ENCODE measurements around the gene FGF1. TPM values are rescaled to one million over a fixed set of nuclear protein-coding genes. Genes with fewer than 3 reads are reported as not detected.

The FGF1 gene
- total RNA-seq, 1 donor from 2014 or later: not detected

- Mint-ChIP-seq H3K36me3 (no peaks in the 10 kb centered on the region), H3K4me3 (no peak overlapping the region), H3K27me3 (ENCODE audit: insufficient read depth, low read depth) (peaks cover 8% of the 10 kb centered on the region), H3K9me3 (peaks cover 3% of the 10 kb centered on the region), H3K4me1 (peaks cover 26% of the 10 kb centered on the region), H3K27ac (no peak overlapping the region)
- Histone ChIP-seq H3K4me2 (no peak overlapping the region), H3K4me1 (peaks cover 15% of the 10 kb centered on the region), H2AFZ (replicated peaks) (no peak overlapping the region), H3K27me3 (no peaks in the 10 kb centered on the region), H4K20me1 (ENCODE audit: low read depth) (no peaks in the 10 kb centered on the region), H3K9me3 (ENCODE audit: low read depth) (no peaks in the 10 kb centered on the region), H3F3A (ENCODE audit: low read depth) (peaks cover 10% of the 10 kb centered on the region), H3K9ac (no peak overlapping the region), H3K79me2 (ENCODE audit: low read depth) (no peaks in the 10 kb centered on the region), H3K36me3 (no peaks in the 10 kb centered on the region), H3K27ac (no peak overlapping the region), H3K4me3 (no peak overlapping the region)
- DNase-seq (ENCODE audit: low spot score): no peak
- no peak for TF ChIP-seq EZH2phosphoT487 (IDR thresholded peaks at IDR 0.05)
- TF ChIP-seq EZH2 (IDR thresholded peaks at IDR 0.05): no peak
- TF ChIP-seq, protein P1, sequence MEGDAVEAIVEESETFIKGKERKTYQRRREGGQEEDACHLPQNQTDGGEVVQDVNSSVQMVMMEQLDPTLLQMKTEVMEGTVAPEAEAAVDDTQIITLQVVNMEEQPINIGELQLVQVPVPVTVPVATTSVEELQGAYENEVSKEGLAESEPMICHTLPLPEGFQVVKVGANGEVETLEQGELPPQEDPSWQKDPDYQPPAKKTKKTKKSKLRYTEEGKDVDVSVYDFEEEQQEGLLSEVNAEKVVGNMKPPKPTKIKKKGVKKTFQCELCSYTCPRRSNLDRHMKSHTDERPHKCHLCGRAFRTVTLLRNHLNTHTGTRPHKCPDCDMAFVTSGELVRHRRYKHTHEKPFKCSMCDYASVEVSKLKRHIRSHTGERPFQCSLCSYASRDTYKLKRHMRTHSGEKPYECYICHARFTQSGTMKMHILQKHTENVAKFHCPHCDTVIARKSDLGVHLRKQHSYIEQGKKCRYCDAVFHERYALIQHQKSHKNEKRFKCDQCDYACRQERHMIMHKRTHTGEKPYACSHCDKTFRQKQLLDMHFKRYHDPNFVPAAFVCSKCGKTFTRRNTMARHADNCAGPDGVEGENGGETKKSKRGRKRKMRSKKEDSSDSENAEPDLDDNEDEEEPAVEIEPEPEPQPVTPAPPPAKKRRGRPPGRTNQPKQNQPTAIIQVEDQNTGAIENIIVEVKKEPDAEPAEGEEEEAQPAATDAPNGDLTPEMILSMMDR (IDR thresholded peaks at IDR 0.05): no peak
Measured at GRCh38 chr5:142679744-142680143, 6.1 kb downstream of the FGF1 start.

DNA sequence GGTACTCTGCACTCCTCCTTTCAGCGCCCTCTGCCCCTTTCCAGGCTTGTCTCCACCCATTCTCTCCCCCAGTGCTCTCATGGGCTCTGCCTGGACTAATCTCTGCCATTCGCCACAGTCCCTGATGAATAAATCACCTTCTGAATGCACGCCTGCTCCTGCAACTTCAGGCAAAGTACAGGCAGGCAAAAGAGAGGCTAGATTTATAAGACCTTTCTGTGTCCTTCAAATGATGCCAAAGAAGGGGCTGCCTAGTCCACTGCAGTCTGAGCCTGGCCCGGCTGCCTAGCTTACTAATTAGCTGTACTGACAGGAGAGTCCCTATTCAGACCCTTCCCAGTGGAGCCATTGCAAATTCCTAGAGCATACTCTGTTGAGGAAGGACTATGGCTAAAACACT lies 7.4 kb downstream of the FGF1 start:
- Mint-ChIP-seq H3K4me1 (peaks cover 28% of the 10 kb centered on the region), H3K36me3 (no peaks in the 10 kb centered on the region), H3K27me3 (ENCODE audit: insufficient read depth, low read depth) (peaks cover 12% of the 10 kb centered on the region), H3K9me3 (peaks cover 3% of the 10 kb centered on the region), H3K27ac (no peak overlapping the region), H3K4me3 (no peak overlapping the region)
- peak overlapping the region; percentile 57 for H2AFZ ChIP-seq (replicated peaks)
- TF ChIP-seq EZH2phosphoT487 (IDR thresholded peaks at IDR 0.05): no peak
- TF ChIP-seq EZH2 (IDR thresholded peaks at IDR 0.05): no peak
- TF ChIP-seq, protein P1 (IDR thresholded peaks at IDR 0.05): no peak
- H3K79me2 ChIP-seq (ENCODE audit: low read depth): no peaks in the 10 kb centered on the region
- H3K27ac ChIP-seq: no peak overlapping the region
- no peaks in the 10 kb centered on the region for H4K20me1 ChIP-seq (ENCODE audit: low read depth)
- no peak overlapping the region for H3K4me2 ChIP-seq
- H3K4me3 ChIP-seq: no peak overlapping the region
- H3F3A ChIP-seq (ENCODE audit: low read depth): no peaks in the 10 kb centered on the region
- peaks cover 7% of the 10 kb centered on the region for H3K4me1 ChIP-seq
- no peaks in the 10 kb centered on the region for H3K9me3 ChIP-seq (ENCODE audit: low read depth)
- no peaks in the 10 kb centered on the region for H3K36me3 ChIP-seq
- H3K27me3 ChIP-seq: no peaks in the 10 kb centered on the region
- peak; percentile 22 for DNase-seq (ENCODE audit: low spot score)
- no peak overlapping the region for H3K9ac ChIP-seq

- Histone ChIP-seq H4K20me1 (ENCODE audit: low read depth) (no peaks in the 10 kb centered on the region), H3K4me1 (peaks cover 7% of the 10 kb centered on the region), H3K27me3 (no peaks in the 10 kb centered on the region), H3K4me2 (no peak overlapping the region), H3K4me3 (no peak overlapping the region), H3K9me3 (ENCODE audit: low read depth) (no peaks in the 10 kb centered on the region), H3F3A (ENCODE audit: low read depth) (no peaks in the 10 kb centered on the region), H3K9ac (no peak overlapping the region), H2AFZ (replicated peaks) (no peak overlapping the region), H3K36me3 (no peaks in the 10 kb centered on the region), H3K27ac (no peak overlapping the region), H3K79me2 (ENCODE audit: low read depth) (no peaks in the 10 kb centered on the region)
- no peak overlapping the region for H3K4me3 Mint-ChIP-seq
- H3K36me3 Mint-ChIP-seq: no peaks in the 10 kb centered on the region
- no peak overlapping the region for H3K27ac Mint-ChIP-seq
- H3K4me1 Mint-ChIP-seq: peaks cover 27% of the 10 kb centered on the region
- DNase-seq (ENCODE audit: low spot score): no peak
- H3K27me3 Mint-ChIP-seq (ENCODE audit: insufficient read depth, low read depth): peaks cover 12% of the 10 kb centered on the region
- peaks cover 3% of the 10 kb centered on the region for H3K9me3 Mint-ChIP-seq
- TF ChIP-seq EZH2phosphoT487 (IDR thresholded peaks at IDR 0.05): no peak
Measured at GRCh38 chr5:142677198-142677597, 8.7 kb downstream of the FGF1 start.

DNA sequence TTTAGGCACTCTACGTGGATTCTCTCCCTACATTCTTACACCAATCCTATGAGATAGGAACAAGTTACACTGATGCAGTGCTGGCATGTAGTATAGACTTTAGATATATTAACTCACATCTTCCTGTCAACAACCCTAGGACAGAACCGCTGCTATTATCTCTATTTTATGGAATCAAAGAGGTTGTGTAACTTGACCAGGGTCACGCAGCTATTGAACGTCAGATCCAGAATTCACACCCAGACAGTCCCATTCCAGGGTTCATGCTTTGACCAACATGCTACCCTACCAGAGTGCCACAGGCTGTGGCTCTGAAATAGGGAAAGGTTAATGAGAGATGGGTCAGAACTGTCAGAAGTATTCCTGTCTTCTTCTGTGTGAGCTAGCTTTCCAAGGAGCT lies 9.6 kb downstream of the FGF1 start:
- H3K4me3 ChIP-seq: no peak overlapping the region
- DNase-seq (ENCODE audit: low spot score): no peak
- H3K9ac ChIP-seq: no peak overlapping the region
- H3K4me2 ChIP-seq: no peak overlapping the region
- peaks cover 3% of the 10 kb centered on the region for H3K9me3 Mint-ChIP-seq
- no peak overlapping the region for H3K27ac ChIP-seq
- no peaks in the 10 kb centered on the region for H3F3A ChIP-seq (ENCODE audit: low read depth)
- no peaks in the 10 kb centered on the region for H3K36me3 ChIP-seq
- H2AFZ ChIP-seq (replicated peaks): no peak overlapping the region
- TF ChIP-seq, protein P1 (IDR thresholded peaks at IDR 0.05): no peak
- TF ChIP-seq EZH2 (IDR thresholded peaks at IDR 0.05): no peak
- no peak for TF ChIP-seq EZH2phosphoT487 (IDR thresholded peaks at IDR 0.05)
- no peaks in the 10 kb centered on the region for H3K9me3 ChIP-seq (ENCODE audit: low read depth)
- H3K27me3 ChIP-seq: no peaks in the 10 kb centered on the region
- H3K36me3 Mint-ChIP-seq: no peaks in the 10 kb centered on the region
- H3K27me3 Mint-ChIP-seq (ENCODE audit: insufficient read depth, low read depth): peaks cover 12% of the 10 kb centered on the region
- H3K4me1 ChIP-seq: peaks cover 12% of the 10 kb centered on the region
- H3K4me3 Mint-ChIP-seq: no peak overlapping the region
- no peaks in the 10 kb centered on the region for H3K79me2 ChIP-seq (ENCODE audit: low read depth)
- H4K20me1 ChIP-seq (ENCODE audit: low read depth): no peaks in the 10 kb centered on the region
- peaks cover 27% of the 10 kb centered on the region for H3K4me1 Mint-ChIP-seq
- no peak overlapping the region for H3K27ac Mint-ChIP-seq
